GM12801 (cell line): ENCODE measurements around the gene ASCC2.

Experiments
- TF ChIP-seq, protein P1 (sequence below): IDR thresholded peaks from one replicate; pipeline ENCODE4 v1.5.1; 2011; ENCODE audit warnings: control low read depth; ENCODE audit not compliant: insufficient read length; ENCODE audit errors: extremely low read depth

The ASCC2 gene

DNA sequence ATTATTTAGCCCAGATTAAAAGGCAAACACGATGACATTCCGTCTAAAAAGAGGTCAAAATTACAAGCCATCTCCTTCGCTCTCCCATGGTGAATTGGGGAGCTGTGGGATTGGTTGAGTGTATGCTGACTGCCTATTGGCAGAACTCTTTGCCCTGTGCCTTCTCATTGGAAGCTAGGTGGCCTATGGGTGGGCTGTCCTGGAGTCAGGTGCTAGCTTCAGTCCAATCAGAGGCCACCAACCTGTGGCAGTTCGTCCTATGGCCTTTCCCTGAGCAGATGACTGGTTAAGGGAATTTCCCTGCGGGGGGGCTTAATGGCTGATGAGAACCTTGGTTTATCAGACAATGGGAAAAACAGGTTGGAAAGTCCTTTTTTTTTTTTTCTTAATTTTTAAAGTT lies 41.7 kb upstream of the ASCC2 start:
- TF ChIP-seq, protein P1, sequence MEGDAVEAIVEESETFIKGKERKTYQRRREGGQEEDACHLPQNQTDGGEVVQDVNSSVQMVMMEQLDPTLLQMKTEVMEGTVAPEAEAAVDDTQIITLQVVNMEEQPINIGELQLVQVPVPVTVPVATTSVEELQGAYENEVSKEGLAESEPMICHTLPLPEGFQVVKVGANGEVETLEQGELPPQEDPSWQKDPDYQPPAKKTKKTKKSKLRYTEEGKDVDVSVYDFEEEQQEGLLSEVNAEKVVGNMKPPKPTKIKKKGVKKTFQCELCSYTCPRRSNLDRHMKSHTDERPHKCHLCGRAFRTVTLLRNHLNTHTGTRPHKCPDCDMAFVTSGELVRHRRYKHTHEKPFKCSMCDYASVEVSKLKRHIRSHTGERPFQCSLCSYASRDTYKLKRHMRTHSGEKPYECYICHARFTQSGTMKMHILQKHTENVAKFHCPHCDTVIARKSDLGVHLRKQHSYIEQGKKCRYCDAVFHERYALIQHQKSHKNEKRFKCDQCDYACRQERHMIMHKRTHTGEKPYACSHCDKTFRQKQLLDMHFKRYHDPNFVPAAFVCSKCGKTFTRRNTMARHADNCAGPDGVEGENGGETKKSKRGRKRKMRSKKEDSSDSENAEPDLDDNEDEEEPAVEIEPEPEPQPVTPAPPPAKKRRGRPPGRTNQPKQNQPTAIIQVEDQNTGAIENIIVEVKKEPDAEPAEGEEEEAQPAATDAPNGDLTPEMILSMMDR, result no peak

DNA sequence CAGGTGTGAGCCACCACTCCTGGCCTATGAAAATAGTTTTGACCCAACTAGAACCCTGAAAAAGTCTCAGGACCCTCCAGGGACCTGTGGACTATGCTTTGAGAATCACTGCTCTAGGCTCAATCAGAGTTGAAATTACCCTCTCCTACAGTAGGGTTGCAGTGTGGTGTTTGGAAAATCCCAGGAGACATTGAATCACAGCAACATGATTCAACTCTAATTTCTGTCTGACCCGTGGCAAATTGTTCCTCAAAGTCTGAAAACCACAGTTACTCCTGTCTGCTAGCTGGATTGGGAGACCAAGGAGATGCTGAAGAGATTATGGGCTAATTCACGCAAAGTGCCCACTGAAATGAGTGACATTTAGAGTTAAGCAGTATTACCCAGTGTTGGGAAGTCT lies 39.5 kb upstream of the ASCC2 start:
- TF ChIP-seq, protein P1, result no peak

DNA sequence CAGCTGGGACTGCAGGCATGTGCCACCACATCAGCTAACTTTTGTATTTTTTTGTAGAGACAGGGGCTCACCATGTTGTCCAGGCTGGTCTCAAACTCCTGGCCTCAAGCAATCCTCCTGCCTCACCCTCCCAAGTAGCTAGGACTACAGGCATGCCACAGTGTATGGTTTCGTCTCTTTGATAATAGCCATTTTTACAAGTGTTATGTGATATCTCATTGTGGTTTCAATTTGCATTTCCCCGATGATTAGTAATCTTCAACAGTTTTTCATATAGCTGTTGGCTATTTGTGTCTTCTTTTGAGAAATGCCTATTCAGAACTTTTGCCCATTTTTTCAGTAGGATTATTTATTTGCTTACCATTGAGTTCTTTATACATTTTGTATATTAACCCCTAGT lies 35.9 kb upstream of the ASCC2 start:
- TF ChIP-seq, protein P1, result no peak

DNA sequence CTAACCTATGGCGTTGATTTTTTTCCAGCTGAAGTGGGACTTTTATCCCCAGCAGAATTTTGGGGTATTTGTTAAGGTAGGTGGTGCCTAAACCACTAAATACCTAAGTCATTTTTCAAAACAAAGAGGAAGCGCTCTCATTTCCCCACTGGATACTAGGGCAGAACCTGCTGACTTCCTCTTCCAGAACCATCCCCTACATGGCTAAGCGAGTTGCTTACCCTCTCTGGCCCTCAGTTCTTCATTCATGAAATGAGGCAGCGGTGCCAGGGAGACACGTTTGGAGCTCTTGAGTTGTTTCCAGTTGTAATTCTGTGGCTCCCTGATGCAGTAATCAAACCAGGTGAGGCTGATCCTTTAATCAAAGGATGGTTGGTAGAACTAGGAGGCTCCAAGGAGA lies 34.9 kb upstream of the ASCC2 start:
- TF ChIP-seq, protein P1, result no peak

DNA sequence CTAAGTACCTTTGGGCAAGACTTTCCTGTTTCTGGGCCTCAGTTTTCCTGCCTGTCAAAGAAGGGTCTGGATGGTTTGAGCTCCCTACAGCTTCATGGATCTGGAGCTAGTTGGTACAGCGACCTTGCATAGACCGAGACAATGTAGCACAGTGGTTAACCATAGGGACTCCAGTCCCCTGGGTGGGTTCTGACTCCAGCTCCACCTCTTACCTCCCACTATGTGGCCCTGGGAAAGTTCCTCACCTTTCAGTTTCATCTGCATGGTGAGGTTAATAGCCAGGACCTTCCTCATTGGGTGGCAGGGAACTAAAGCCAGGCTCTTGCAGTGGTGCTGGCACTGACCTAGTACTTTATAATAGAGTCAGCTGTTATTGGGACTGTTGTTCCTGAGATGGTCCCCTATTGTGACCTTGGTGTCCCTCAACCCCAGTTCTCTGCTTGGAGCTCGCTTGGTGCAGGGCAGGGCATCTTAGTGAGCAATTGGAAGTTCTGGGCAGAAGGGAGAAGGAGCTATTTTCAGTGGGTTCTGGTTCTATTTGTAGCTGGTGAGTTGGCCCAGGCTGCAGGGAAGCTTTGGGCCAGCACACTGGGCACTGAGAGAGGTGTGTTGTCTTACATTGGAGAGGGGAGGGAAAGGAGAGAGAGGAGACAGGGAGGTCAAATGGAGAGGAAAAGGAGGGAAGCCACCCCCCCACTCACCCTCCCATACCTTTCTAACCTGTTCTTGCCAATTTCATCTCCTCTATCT lies 34.2 kb upstream of the ASCC2 start:
- TF ChIP-seq, protein P1, result no peak

DNA sequence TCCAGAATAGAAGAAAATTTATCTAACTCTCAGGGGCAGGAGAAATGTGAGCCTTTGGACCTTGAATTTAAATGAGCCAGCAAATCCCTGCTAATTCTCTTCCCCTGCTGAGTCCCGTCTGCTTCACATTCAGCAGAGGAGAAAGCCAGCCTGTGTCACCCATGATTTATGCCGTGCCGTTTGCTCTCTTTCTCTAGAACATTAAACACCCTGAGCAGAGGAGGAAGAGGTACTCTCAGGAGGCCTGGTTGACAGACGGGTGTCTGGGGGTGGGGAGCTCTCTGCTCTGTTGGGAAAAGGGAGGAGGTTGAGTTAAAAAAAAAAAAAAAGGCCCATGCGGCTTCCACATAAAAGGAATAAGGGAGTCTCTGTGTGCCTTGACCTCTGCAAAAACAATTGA lies 33.6 kb upstream of the ASCC2 start:
- TF ChIP-seq, protein P1, result no peak

DNA sequence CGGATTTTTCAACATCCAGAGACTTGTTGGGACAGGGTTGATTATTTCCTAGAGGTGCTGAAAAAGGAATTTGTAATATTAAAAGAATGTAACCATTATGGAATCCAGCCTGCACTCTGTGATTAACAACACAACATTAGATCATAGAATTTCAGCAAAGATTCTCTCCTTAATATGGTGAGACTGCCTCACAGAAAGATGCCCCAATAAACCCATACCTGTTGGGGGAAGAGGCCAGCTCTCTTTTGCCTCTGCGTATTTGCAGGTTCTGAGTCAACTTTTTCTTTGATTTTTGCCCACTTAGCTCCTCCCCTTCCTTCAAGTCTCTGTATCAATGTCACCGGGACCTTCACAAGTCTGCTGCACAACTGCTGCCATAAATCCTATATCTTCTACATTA lies 32.5 kb upstream of the ASCC2 start:
- TF ChIP-seq, protein P1, result no peak
